Measurements from ENCODE around the gene UXS1.

The UXS1 gene

DNA sequence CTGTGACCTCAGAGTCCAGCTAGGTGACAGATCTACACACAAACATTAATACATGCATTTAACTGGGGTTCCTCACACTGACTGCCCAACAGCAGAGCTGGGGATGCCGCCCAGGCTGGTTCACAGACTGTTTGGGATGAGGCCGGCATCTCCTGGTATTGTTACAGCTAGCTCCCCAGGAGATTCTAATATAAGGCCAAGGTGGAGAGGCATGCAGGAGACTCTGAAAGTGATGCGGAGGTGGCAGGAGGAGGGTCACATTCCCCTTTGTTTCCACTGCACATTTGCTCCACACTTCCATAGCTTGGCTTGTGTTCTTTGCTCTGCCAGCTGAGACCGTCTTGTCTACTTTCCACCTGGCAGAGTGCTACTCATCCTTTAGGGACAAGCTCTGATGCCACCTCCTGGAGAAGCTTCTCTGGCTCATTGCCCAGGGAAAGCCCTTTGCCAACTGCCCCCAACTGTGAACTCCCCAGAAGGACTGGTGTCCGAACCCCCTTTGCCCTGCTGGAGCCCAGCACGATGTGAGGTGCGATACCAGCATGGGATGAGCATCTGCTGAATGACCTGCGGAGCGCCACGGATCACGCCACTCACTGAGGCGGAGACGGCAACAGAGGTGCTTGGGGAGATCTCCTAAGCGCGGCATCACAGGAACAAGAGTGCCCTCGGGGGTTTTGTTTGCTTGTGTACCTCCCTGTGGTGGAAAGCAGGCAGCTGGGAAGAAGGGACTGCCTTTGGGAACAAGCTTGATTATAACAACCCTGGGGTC is 88.8 kb downstream of the UXS1 start (continued):
- TF ChIP-seq, protein P1, sequence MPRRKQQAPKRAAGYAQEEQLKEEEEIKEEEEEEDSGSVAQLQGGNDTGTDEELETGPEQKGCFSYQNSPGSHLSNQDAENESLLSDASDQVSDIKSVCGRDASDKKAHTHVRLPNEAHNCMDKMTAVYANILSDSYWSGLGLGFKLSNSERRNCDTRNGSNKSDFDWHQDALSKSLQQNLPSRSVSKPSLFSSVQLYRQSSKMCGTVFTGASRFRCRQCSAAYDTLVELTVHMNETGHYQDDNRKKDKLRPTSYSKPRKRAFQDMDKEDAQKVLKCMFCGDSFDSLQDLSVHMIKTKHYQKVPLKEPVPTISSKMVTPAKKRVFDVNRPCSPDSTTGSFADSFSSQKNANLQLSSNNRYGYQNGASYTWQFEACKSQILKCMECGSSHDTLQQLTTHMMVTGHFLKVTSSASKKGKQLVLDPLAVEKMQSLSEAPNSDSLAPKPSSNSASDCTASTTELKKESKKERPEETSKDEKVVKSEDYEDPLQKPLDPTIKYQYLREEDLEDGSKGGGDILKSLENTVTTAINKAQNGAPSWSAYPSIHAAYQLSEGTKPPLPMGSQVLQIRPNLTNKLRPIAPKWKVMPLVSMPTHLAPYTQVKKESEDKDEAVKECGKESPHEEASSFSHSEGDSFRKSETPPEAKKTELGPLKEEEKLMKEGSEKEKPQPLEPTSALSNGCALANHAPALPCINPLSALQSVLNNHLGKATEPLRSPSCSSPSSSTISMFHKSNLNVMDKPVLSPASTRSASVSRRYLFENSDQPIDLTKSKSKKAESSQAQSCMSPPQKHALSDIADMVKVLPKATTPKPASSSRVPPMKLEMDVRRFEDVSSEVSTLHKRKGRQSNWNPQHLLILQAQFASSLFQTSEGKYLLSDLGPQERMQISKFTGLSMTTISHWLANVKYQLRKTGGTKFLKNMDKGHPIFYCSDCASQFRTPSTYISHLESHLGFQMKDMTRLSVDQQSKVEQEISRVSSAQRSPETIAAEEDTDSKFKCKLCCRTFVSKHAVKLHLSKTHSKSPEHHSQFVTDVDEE (CRISPR knock-in tag; IDR thresholded peaks at IDR 0.05), result no peak
- TF ChIP-seq ISL1 (CRISPR knock-in tag; IDR thresholded peaks at IDR 0.05), result no peak
- TF ChIP-seq ZNF8 (CRISPR knock-in tag; IDR thresholded peaks at IDR 0.05), result no peak
- TF ChIP-seq, protein P2, sequence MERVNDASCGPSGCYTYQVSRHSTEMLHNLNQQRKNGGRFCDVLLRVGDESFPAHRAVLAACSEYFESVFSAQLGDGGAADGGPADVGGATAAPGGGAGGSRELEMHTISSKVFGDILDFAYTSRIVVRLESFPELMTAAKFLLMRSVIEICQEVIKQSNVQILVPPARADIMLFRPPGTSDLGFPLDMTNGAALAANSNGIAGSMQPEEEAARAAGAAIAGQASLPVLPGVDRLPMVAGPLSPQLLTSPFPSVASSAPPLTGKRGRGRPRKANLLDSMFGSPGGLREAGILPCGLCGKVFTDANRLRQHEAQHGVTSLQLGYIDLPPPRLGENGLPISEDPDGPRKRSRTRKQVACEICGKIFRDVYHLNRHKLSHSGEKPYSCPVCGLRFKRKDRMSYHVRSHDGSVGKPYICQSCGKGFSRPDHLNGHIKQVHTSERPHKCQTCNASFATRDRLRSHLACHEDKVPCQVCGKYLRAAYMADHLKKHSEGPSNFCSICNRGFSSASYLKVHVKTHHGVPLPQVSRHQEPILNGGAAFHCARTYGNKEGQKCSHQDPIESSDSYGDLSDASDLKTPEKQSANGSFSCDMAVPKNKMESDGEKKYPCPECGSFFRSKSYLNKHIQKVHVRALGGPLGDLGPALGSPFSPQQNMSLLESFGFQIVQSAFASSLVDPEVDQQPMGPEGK (CRISPR knock-in tag; IDR thresholded peaks at IDR 0.05; ENCODE audit: borderline replicate concordance), result no peak
- no peak for TF ChIP-seq ARNTL (CRISPR knock-in tag; IDR thresholded peaks at IDR 0.05; ENCODE audit: borderline replicate concordance, low read depth)
- TF ChIP-seq, protein P3, sequence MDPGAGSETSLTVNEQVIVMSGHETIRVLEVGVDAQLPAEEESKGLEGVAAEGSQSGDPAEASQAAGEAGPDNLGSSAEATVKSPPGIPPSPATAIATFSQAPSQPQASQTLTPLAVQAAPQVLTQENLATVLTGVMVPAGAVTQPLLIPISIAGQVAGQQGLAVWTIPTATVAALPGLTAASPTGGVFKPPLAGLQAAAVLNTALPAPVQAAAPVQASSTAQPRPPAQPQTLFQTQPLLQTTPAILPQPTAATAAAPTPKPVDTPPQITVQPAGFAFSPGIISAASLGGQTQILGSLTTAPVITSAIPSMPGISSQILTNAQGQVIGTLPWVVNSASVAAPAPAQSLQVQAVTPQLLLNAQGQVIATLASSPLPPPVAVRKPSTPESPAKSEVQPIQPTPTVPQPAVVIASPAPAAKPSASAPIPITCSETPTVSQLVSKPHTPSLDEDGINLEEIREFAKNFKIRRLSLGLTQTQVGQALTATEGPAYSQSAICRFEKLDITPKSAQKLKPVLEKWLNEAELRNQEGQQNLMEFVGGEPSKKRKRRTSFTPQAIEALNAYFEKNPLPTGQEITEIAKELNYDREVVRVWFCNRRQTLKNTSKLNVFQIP (CRISPR knock-in tag; IDR thresholded peaks at IDR 0.05; ENCODE audit: borderline replicate concordance, low read depth), result no peak
- no peak for TF ChIP-seq ZC3H10 (CRISPR knock-in tag; IDR thresholded peaks at IDR 0.05)
- no peak for TF ChIP-seq ZFP3 (CRISPR knock-in tag; IDR thresholded peaks at IDR 0.05)
- TF ChIP-seq BACH2 (CRISPR knock-in tag; IDR thresholded peaks at IDR 0.05; ENCODE audit: borderline replicate concordance), result no peak

DNA sequence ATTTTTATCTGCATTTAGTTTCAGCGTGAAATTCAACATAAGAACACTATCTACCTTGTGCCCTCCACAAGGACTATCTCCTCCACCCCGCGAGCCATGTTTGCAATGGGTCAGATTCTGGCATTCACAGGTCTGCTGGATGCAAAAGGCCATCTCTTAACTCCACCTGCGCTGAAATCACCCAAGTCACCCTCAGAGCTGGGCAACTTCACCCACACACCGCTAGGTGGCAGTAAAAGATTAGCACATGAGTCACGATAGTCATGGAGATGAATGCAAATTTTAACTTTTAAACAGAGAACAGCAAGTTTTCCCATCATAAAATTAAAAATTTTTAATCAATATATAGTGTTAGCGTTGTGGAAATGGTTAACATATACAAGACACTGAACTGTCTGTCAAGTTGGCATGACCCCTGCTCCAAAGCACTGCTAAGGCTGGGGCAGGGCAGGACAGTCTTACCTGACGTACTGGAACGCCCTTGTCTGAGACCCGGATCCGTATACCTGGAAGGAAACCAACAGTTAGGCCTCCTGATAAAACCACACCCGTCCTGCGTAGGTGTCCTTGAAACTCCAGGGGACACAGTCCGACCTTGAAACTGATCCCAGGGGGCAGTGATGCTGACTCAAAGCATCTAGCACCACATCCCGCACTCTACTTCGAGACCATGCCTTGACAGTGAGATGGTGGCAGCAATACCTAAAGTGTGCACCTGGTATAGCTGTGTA is 89.6 kb downstream of the UXS1 start:
- TF ChIP-seq, protein P2 (CRISPR knock-in tag; IDR thresholded peaks at IDR 0.05; ENCODE audit: borderline replicate concordance), result no peak
- TF ChIP-seq ZFP3 (CRISPR knock-in tag; IDR thresholded peaks at IDR 0.05) (no peak), ESRRG (CRISPR knock-in tag; IDR thresholded peaks at IDR 0.05) (no peak), ZNF8 (CRISPR knock-in tag; IDR thresholded peaks at IDR 0.05) (no peak), ARNTL (CRISPR knock-in tag; IDR thresholded peaks at IDR 0.05; ENCODE audit: borderline replicate concordance, low read depth) (no peak), ZNF565 (CRISPR knock-in tag; conservative IDR thresholded peaks at IDR 0.05; ENCODE audit: low read depth) (no peak), PPARA (CRISPR knock-in tag; IDR thresholded peaks at IDR 0.05; ENCODE audit: borderline replicate concordance) (no peak), CSDC2 (CRISPR knock-in tag; IDR thresholded peaks at IDR 0.05) (no peak), SNAI2 (CRISPR knock-in tag; IDR thresholded peaks at IDR 0.05) (no peak), GLIS3 (CRISPR knock-in tag; IDR thresholded peaks at IDR 0.05) (no peak), ZFP30 (CRISPR knock-in tag; IDR thresholded peaks at IDR 0.05) (no peak), TOX (CRISPR knock-in tag; IDR thresholded peaks at IDR 0.05; ENCODE audit: borderline replicate concordance) (no peak), RARB (CRISPR knock-in tag; IDR thresholded peaks at IDR 0.05) (no peak)
- TF ChIP-seq, protein P1 (CRISPR knock-in tag; IDR thresholded peaks at IDR 0.05), result no peak
- TF ChIP-seq, protein P3 (CRISPR knock-in tag; IDR thresholded peaks at IDR 0.05; ENCODE audit: borderline replicate concordance, low read depth), result no peak
- TF ChIP-seq, protein P4, sequence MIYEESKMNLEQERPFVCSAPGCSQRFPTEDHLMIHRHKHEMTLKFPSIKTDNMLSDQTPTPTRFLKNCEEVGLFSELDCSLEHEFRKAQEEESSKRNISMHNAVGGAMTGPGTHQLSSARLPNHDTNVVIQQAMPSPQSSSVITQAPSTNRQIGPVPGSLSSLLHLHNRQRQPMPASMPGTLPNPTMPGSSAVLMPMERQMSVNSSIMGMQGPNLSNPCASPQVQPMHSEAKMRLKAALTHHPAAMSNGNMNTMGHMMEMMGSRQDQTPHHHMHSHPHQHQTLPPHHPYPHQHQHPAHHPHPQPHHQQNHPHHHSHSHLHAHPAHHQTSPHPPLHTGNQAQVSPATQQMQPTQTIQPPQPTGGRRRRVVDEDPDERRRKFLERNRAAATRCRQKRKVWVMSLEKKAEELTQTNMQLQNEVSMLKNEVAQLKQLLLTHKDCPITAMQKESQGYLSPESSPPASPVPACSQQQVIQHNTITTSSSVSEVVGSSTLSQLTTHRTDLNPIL (CRISPR knock-in tag; IDR thresholded peaks at IDR 0.05; ENCODE audit: low read depth), result no peak
- peak; percentile 88 for ATAC-seq

Data from SK-N-SH treated with all-trans-retinoic acid at 6 μM for 48 hours (cell line).